Smooth muscle cell (in vitro differentiated cells): ENCODE data around the gene C11orf58. TPM values are rescaled to one million over a fixed set of nuclear protein-coding genes. Genes with fewer than 3 reads are reported as not detected.

Source experiments
- DNase-seq: peaks from one replicate; lab custom pipeline; 2025; ENCODE audit not compliant: unreplicated experiment; lab: John Stamatoyannopoulos, UW
- H2AFZ ChIP-seq: fragments of 200-600 bp; sonication (generic); 2 replicates; pipeline ENCODE4 v1.6.0; 2016; ENCODE audit warnings: antibody characterized with exemption, low read depth, mild to moderate bottlenecking
- H3F3A ChIP-seq: fragments of 200-600 bp; sonication (generic); 2 replicates; pipeline ENCODE4 v1.6.0; 2017; ENCODE audit warnings: antibody characterized with exemption, low read depth
- H3K27ac ChIP-seq: fragments of 200-600 bp; sonication (generic); 2 replicates; pipeline ENCODE4 v1.5.1; 2016; ENCODE audit warnings: low read depth, mild to moderate bottlenecking
- H3K27me3 ChIP-seq: fragments of 200-600 bp; sonication (generic); 2 replicates; pipeline ENCODE4 v1.6.1; 2016; ENCODE audit warnings: low read depth, mild to moderate bottlenecking
- H3K36me3 ChIP-seq: fragments of 200-600 bp; sonication (generic); 2 replicates; pipeline ENCODE4 v1.5.1; 2016; ENCODE audit warnings: low read depth
- H3K4me1 ChIP-seq: fragments of 200-600 bp; sonication (generic); 2 replicates; pipeline ENCODE4 v1.5.1; 2016; ENCODE audit warnings: low read depth
- H3K4me2 ChIP-seq: fragments of 200-600 bp; sonication (generic); 2 replicates; pipeline ENCODE4 v1.6.0; 2016; ENCODE audit warnings: mild to moderate bottlenecking
- H3K4me3 ChIP-seq: fragments of 200-600 bp; sonication (generic); 2 replicates; pipeline ENCODE4 v1.5.1; 2016; ENCODE audit warnings: mild to moderate bottlenecking
- H3K79me2 ChIP-seq: fragments of 200-600 bp; sonication (generic); 2 replicates; pipeline ENCODE4 v1.6.0; 2016; ENCODE audit warnings: low read depth, mild to moderate bottlenecking
- H3K9ac ChIP-seq: fragments of 200-600 bp; sonication (generic); 2 replicates; pipeline ENCODE4 v1.6.0; 2016; ENCODE audit warnings: low read depth
- H3K9me3 ChIP-seq: fragments of 200-600 bp; sonication (generic); replicated peaks from 2 replicates; pipeline ENCODE4 v1.5.1; 2016; ENCODE audit warnings: low read depth
- H4K20me1 ChIP-seq: fragments of 200-600 bp; sonication (generic); 2 replicates; pipeline ENCODE4 v1.6.0; 2016; ENCODE audit warnings: low read depth
- CTCF ChIP-seq: fragments of 200-600 bp; sonication (generic); IDR thresholded peaks from 2 replicates; pipeline ENCODE4 v1.5.1; 2017; ENCODE audit warnings: borderline replicate concordance, mild to moderate bottlenecking, antibody characterized with exemption; ENCODE audit not compliant: insufficient read depth, poor library complexity, severe bottlenecking
- WGBS: methylation state at CpG from one replicate; pipeline ENCODE4 v1.1.7; 2016; ENCODE audit warnings: low lambda C conversion rate; 5-methylcytosine and 5-hydroxymethylcytosine counted together
- polyA plus RNA-seq: library from polyadenylated mRNA; unstranded; fragments of >200 nt; fragmentation: Nextera tagmentation; extraction: Ambion mirVana; gene quantifications from 2 replicates; pipeline ENCODE4 v1.2.1, GENCODE V29; 2016
- total RNA-seq: library from RNA; depleted of rRNA; stranded (reverse); fragments of >200 nt; gene quantifications from 2 replicates; pipeline ENCODE4 v1.2.3, GENCODE V29; 2014

Gene C11orf58
- total and polyA plus RNA-seq, 2 experiments from 2014 or later: 174 to 183 TPM

DNA sequence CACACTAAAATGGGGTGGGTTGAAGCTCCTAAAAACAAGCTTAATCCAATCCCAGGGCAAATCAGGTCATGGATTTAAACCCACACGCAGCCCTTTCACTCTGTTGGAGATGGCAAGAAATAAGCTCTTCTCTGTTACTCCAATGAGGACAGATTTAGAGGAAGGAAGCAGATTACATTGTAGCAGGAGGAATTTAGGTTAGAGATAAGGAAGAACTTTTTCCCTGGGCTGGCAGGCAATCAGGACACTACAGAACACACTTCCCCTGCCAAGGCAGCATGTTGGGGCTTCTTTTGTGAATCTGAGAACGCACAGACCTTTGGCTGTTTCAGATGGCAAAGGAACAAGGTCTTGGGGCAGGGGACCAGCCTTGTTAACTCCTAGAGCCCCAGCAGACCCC lies 46.2 kb downstream of the C11orf58 start:
- Histone ChIP-seq H3K4me2 (no peak overlapping the region), H3K27me3 (no peaks in the 10 kb centered on the region), H3K27ac (no peak overlapping the region), H3K9ac (no peak overlapping the region), H3K4me3 (no peak overlapping the region), H2AFZ (no peak overlapping the region), H3K36me3 (no peaks in the 10 kb centered on the region), H4K20me1 (no peaks in the 10 kb centered on the region), H3K4me1 (peaks cover 13% of the 10 kb centered on the region), H3K9me3 (no peaks in the 10 kb centered on the region), H3K79me2 (no peaks in the 10 kb centered on the region), H3F3A (no peaks in the 10 kb centered on the region)
- TF ChIP-seq CTCF: no peak
- WGBS: 44% methylated on average over 2 of the region's 2 CpGs
- no peak for DNase-seq

DNA sequence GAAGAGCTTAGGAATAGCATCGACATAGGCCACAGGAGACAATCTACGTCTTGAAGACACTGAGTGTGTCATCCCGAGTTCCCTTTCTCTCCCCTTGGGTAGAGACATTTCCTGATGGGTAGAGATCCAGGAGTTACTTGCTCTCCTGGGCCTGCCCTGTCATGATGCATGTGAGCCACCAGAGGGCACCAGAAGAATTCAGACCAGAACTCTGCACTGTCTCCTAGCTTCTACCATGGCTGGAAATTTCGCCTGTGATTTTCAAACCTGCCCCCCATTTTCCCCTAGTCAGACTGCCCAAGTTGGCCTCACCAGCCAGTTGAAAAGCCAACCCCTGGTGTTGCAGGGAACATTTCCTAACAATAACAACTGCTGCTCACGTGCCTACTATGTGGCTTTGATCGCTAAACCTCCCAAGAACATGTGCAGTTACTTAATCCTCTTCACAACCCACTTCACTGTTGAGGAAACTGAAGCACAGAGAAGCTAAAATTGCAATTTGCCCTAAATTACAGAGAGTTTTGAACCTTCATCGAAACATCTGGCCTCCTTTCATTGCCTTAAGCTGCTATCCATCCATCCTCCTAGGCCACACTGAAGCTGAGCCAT lies 47.2 kb downstream of the C11orf58 start:
- Histone ChIP-seq H4K20me1 (no peaks in the 10 kb centered on the region), H3K79me2 (no peaks in the 10 kb centered on the region), H2AFZ (no peak overlapping the region), H3K4me1 (peaks cover 13% of the 10 kb centered on the region), H3K9me3 (no peaks in the 10 kb centered on the region), H3F3A (no peaks in the 10 kb centered on the region), H3K4me2 (no peak overlapping the region), H3K27me3 (no peaks in the 10 kb centered on the region), H3K4me3 (no peak overlapping the region), H3K36me3 (no peaks in the 10 kb centered on the region), H3K27ac (no peak overlapping the region), H3K9ac (no peak overlapping the region)
- 66% methylated on average over 7 of the region's 7 CpGs for WGBS
- TF ChIP-seq CTCF: peak; percentile 78
- DNase-seq: peak; percentile 22

- Histone ChIP-seq H3K79me2 (no peaks in the 10 kb centered on the region), H3K9ac (no peak overlapping the region), H3K4me1 (peaks cover 13% of the 10 kb centered on the region), H2AFZ (no peak overlapping the region), H3F3A (no peaks in the 10 kb centered on the region), H3K4me3 (no peak overlapping the region), H3K9me3 (no peaks in the 10 kb centered on the region), H3K27me3 (no peaks in the 10 kb centered on the region), H3K27ac (no peak overlapping the region), H4K20me1 (no peaks in the 10 kb centered on the region), H3K4me2 (no peak overlapping the region), H3K36me3 (no peaks in the 10 kb centered on the region)
- 97% methylated on average over 6 of the region's 6 CpGs for WGBS
- TF ChIP-seq CTCF: no peak
- no peak for DNase-seq
Observed at GRCh38 chr11:16786131-16786530, 47.7 kb downstream of the C11orf58 start.
